GM18508 (cell line): Measurements from ENCODE around the gene GATAD1.
"Not testable (repeated sequence)": the region's sequence is repeated elsewhere in the genome, so short reads cannot be mapped to it uniquely, and the experiment has no call there.

Source experiments
- ATAC-seq: cut with Tn5 transposase; IDR thresholded peaks from one replicate; pipeline ENCODE4 v1.9.1; 2021; ENCODE audit warnings: moderate number of reproducible peaks; ENCODE audit not compliant: insufficient read depth, unreplicated experiment

GATAD1 gene

DNA sequence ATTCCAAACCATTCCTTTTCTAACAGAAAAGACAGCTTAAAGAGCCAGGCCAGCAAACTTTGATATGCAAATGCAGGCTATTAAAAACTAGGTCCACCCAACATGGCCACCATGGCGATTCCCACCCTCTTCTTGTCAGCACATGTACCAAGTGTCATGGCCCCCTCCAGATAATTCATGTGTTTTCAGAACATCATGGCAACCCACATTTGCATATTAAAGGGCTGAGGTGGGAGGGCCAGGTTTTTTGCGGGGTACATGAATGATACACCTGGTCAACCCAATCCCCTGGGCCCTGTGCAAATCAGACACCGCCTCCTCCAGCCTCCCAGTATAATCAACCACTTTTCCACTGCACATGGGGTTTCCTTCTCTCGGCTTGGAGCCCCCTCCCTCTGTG is 31.4 kb downstream of the GATAD1 start:
- ATAC-seq = no peak

DNA sequence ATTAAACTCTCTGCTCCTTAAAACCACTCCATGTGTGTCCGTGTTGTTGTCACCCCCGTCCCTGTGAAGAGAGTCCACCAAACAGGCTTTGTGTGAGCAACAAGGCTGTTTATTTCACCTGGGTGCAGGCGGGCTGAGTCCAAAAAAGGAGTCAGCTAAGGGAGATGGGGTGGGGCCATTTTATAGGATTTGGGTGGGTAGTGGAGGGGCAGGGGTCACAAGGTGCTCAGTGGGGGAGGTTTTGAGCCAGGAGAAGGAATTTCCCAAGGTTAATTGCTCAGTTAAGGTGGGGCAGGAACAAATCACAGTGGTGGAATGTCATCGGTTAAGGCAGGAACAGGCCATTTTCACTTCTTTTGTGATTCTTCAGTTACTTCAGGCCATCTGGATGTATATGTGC is 31.9 kb downstream of the GATAD1 start:
- not testable (repeated sequence) for ATAC-seq

DNA sequence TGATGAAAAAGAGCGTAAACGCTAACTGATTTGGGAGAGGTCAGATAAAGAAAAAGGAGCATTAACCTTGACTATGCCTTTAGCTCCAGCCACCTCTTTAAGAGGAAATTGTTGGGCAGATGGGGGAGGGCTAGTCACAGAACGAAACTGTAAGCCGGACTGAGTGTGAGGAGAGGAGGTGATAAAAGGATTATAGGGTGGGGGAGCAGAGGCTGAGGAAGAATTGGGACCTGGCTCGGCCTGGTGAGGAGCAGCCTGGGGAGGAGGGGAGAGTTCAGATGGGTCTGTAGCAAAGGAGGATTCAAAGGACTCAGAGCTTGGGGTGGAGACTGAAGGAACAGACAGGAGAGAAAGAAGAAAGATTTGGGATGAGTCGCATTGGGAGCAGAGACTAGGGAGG is 36.3 kb downstream of the GATAD1 start:
- not testable (repeated sequence) for ATAC-seq

DNA sequence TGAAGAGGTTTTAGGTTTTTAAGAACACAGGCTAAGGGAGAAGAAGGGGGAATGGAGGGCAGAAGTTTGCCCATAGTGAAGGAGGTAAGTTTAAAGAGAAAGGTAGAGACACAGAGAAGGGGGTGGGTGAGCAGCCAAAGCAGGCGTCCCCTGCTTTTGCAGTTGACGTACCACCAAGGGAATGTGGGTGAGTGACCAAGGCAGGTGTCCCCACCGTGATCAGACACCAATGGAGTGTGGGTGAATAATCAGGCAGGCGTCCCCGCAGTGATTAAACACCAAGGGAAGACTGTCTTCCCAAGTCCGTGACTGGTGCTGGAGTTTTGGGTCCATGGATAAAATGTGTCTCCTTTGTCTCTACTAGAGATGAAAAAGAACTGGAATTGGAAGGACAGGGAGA is 36.9 kb downstream of the GATAD1 start:
- not testable (repeated sequence) for ATAC-seq

DNA sequence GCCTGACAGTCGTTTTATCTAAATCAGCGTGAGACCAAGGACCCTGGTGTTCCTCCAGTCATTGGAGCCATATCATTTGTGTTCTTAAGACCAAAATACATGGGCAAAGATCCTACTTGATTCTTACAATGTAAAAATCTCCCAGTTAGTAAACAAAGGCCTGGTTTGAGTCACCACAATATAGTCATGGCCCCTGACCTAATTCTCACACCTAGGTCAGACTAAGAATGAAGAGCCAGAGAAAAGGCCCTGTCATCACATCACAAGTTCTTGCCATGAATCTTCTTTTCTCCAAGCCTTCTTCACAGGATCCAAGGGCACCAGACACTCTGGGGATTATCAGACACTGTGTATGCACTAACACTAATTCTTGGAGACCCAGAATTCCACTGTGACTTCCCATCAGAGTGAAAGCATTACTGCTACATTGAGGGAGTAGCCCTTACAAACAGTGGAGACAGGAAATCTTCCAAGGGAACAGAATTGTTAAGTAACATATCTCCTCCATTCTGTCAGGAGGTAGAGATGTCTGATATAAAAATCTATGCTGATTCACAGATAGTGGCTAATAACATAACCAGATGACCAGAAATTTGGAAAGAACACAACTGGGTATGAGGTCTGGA is 38.1 kb downstream of the GATAD1 start:
- no peak for ATAC-seq

DNA sequence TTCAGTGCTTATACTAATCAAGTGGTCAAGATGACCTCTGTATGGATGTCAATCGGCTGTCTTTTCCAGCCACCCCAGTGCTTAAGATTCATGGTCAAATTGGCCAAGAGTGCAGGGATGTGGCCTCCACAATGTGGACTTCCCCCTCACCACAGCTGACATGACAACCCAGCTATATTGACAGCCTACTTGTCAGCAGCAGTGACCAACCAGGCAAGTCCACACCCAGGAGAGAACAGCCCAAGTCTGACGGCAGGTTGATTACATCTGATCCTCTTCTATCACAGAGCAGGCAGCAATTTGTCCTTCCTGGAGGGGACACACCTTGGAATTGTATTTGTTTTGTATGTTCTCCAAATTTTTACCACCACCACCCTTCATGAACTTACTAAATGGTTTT is 38.7 kb downstream of the GATAD1 start:
- ATAC-seq = no peak

DNA sequence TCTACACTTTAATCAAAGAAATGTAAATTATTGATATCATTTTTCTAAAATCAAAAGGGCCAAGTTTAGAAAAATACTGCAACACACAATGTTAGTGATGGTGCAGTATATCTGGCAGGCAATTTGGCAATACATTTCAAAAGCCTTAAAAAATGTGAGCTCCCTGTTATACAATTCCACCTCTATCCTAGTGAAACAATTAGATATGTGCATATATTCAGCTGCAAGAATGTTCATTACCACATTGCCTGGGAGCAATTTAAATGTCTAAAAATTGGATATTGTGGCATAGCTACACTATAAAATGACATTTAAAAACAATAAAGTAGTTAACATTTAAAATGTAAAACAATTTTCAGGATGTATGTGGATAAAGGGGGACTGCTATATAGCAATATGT is 40.5 kb downstream of the GATAD1 start:
- ATAC-seq = no peak

DNA sequence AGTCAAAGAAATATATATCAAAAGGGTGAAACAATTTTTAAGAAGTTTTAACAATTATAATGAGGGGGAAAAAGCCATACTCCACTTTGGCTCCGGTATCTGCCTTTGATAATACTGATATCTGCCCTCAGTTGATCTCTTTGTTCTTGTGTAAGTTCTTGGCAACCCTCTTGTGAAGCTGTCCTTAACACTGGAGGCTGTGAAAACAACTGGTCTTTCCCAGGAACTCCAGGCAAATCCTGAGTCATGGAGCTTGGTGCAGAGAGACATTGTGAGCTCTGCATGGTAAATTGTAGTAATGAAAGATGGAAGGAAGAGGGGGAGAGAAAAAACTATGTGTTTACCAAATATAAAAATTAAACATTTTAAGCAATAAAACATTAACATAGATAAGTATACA is 42.4 kb downstream of the GATAD1 start:
- no peak for ATAC-seq

DNA sequence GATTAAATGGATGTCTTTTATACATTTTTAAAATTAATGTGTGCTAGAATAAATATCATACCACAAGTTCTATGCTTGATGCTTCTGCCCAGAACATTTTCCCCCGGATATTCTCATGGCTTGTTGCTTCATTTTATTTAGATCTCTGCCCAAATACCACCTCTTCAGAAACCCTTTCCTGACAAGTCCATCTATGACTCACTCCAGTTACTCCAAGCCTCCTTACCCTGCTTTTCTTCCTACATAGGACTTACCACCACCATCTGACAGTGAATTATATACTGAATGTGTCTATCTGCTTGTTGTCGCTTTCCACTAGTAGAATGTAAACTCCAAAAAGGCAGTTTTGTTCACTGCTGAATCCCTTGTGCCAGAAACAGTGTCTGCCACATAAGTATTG is 49.6 kb downstream of the GATAD1 start:
- ATAC-seq = no peak

DNA sequence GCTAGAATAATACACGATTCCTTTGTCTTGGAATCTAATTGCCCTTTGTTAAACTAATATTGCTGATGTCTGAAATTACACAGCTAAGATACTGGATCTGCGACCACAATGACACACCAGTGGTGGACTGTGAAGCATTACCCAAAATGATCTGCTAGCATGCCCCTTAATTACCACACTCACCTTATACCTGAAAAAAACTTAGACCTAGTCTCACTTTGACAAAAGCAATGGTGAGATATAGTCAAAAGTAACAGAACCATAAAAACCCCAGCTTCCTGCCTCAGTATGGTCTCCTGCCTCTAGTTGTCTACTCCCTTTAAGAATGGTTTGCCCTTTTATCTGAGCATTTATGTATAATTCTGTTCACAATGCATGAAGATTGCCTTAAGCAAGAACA is 51.3 kb downstream of the GATAD1 start:
- ATAC-seq = no peak

DNA sequence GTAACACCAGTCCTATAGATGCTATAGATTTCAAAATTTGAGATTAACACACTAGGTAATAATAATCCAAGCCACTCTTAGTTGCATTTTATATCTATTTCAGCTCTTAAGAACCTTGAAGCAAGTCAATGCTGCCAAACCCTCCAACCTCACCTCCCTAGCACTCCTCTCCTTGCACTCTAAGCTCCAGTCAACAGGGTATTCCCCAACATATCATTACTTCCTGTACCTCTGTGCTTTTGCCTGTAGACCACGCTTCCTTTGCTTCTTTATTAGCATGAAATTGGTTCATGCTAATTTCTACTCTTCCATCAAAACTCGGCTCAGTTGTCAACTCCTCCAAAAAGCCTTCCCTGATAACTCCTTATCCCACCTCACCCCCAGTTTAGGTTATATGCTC is 56.5 kb downstream of the GATAD1 start:
- no peak for ATAC-seq

DNA sequence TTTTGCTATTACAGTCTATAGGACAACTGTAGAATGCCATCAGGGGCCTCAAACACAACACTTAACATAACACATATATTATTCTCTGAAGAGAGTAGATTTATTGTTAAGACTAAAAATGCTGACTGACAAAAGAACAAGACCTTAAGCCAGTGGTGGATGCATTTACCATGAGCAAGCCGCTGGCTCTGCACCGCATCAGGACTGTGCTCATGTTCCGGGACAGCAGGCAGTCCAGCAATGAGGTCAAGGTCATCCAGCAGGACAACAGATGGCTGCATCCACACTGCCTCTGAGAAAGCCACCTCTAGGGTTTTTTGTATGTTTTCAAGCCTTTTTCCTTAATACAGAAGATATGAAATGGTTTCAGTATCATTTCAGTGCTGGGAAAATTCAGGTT is 57.3 kb downstream of the GATAD1 start:
- no peak for ATAC-seq

DNA sequence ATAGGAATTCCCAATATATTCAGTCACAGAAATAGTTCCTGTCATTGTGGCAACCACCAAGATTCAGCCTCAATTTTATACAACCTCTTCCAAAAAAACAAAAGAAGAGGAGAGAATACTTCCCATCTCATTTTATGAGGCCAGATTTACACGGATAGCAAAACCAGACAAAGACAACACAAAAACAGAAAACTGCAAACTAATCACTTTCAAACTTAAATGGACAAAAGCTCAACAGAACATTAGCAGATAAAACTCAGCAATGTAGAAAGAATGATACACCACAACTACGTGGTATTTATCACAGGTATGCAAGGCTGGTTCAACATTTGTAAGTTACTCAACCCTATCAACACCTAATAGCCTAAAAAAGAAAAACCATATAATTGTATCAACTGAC is 59.1 kb downstream of the GATAD1 start:
- no peak for ATAC-seq

DNA sequence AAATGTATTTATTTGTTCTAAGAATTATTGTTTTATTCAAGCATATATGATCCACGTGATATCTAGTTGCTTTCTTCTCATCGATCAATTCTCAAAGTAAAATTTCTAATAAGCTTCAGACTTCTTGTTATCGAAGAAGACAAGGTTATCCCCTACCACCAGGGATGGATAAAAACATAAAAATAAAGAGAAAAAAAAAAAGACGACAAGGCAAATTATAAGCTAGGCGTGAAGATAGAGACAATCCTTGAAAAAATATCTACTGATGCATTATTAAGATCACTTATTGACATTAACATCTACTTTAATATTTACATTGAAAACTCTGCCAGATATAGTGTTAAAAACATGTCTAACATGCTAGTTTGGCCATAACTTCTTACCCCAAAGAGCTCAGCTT is 61.7 kb downstream of the GATAD1 start:
- ATAC-seq = no peak
